ENCODE results near the gene PSRC1.

- TF ChIP-seq CTCF (conservative IDR thresholded peaks at IDR 0.05; ENCODE audit: low read depth, low read length): no peak
- TF ChIP-seq EZH2 (IDR thresholded peaks at IDR 0.05; ENCODE audit: borderline replicate concordance, low read depth, low read length, poor library complexity, severe bottlenecking): no peak
These were observed 17.1 kb downstream of the PSRC1 start for GRCh38 chr1:109265741-109266330.
